Superior temporal gyrus (tissue), 1 donor: Measurements from ENCODE around the gene ZNF485.
"Not testable (repeated sequence)": the region's sequence is repeated elsewhere in the genome, so short reads cannot be mapped to it uniquely, and the experiment has no call there.

Source experiments
- DNase-seq: peaks from one replicate; pipeline ENCODE4 v3.0.0-alpha.2; 2016; ENCODE audit errors: extremely low spot score

Gene ZNF485

GRCh38 chr10:43606323-43607198, at the start of gene ZNF485:
ZNF485 (plus strand) TSS chr10:43606438; CDS start chr10:43607051, 613 bp downstream.
- peak; percentile 85 for DNase-seq

DNA sequence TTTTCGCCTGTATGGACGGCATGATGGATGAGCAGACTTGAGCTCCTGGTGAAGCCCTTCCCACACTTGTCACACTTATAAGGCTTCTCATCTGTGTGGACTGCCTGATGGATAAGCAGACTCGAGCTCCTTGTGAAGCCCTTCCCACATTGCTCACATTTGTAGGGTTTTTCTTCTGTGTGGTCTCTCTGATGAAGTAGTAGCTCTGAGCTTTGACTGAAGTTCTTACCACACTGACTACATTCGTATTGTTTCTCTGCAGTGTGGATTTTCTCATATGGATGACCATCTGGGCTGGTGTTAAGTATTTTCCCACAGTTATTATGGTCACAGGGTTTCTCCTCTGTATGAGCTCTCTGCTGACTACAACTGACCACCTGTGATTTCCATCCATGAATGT, 49.0 kb upstream of the ZNF485 start:
- DNase-seq, result no peak

GRCh38 chr10:43569681-43570080, 36.6 kb upstream of the ZNF485 start:
- DNase-seq, result no peak

DNA sequence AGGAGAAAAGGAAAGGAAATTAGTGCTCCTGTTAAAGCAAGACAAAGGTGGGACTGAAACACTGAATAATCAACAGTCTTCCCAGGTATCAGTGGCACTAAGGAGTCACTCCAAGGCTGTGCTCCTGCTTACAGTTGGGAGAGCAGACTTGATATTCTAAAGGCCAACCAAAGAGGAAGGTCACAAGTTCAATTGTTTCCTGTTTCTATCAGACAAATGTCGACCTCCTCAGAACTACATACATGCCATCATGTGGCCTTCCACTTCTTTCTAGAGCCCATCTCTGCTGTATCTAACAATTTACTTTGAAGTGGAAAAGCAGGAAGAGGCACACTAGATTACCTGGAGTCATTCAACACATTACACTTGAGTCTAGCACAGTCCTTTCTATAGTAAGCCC, 35.3 kb upstream of the ZNF485 start:
- DNase-seq, result no peak

DNA sequence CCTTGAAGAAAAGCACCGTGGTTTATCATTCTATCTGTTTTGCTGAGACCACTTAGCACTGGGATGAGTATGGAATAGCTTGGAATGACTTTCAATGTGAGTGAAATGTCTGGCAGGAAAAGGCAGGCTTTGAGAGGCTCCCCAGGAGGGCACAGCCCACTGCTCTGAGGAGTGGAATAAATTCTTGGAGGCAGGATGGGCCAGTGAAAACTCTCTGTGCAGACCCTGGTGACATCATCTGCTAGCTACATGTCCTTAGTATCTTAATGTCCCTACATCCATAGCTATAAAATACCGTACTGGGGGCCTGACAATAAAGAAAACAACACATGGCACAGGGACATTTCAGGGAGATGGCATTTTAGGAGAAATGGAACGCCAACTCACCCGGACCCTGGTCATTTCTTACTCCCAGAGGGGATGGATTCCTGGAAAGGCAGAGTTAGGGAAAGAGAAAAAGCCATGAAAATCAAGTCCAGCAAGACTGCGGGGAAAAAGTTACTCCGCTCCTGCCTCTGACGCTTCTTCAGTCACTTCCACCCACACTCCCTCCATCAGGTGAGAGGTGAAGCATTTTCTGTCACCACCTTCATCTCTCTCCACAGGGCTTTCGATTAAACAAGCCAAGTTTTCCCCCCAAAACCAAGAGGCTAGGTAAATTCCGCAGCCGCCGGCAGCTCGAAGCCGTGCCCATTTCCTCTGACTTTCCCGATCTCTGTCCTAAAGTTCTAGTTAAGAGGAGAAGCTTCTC, 32.8 kb upstream of the ZNF485 start:
- no peak for DNase-seq

DNA sequence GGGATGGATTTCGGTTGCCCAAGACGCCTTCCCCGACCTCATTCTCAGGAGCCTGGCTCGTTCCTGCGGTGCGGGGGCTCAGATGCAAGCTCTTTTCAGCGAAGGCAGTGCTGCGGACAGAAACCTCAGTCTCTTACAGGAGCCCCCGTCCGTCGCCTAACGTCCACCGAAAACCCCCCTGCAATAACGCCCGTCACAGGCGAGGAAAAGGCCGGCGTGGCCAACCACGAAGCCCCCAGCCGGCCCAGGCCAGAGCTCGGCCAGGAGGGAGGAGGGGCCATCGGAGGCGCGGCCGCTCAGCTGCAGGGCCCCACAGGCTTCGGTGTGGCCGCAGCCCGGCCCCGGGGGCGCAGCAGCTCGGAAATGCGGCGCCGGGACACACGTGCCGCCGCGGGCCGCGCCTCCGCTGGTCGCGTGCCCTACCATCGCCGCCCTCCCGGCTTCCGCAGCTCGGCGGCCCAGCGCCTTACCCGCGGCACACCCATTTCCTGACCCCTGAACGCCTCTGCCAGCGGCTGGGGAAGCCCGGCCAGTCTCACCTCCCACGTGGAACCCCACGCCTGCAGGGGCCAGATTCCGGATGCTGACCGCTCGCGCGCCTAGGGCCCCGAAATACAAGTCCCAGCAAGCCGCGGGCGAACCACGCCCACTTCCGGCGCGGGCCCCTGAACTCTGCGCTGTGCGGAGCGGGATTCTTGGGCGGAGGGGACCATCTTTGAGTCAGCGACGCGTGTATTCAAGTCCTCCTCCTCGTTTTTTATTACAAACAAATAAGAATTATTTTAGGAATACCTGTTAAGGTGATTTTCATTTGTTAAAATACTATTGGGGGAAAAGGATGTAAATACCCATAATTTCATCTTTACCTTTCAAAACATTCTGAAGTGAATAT, 32.0 kb upstream of the ZNF485 start, which contains the start of gene ZNF239:
TSS of gene ZNF239 (minus strand) at position 616 of the 892 bp plus-strand sequence. CDS start 16,537 bp downstream, outside the sequence.
- DNase-seq, result peak; percentile 89

DNA sequence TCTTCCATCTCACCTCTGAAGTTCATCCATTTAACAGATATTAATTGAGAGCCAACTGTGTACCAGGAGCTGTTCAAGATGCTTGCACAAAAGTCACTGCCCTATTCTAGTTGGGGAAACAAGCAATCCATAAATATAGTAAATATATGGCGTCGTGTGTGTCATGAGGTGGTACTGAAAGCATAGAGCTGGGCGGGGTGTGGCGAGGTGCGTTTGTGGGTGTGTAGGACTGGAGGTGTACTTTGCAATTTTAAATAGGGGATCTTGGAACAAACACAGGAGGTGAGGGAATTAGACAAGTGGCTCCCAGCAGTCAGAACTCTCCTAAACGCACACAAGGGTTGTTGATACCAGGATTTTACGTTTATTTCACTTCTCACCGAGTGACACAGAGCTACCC, 31.3 kb upstream of the ZNF485 start:
- DNase-seq, result peak; percentile 12

DNA sequence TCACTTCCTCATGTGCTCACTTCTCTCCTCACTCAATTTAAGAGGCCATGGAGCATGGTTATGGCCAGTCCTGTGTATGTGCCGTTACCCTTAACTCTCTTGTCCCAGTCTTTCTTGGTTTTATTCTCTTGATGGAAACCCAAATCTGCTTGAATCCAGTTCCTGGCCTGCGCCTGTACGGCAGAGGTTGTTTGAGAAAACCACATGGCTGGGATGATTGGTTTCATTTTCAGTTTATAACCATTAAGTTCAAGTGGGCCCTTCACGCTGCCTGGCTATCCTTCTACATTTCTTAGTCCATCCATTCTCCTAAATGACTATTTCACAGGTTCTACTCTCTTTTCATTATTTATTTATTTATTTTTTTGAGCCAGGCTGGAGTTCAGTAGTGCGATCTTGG, 30.2 kb upstream of the ZNF485 start:
- DNase-seq, result no peak

GRCh38 chr10:43576580-43576979, 29.7 kb upstream of the ZNF485 start:
- DNase-seq, result no peak

- no peak for DNase-seq
These were observed 22.2 kb upstream of the ZNF485 start for GRCh38 chr10:43584051-43584450.

DNA sequence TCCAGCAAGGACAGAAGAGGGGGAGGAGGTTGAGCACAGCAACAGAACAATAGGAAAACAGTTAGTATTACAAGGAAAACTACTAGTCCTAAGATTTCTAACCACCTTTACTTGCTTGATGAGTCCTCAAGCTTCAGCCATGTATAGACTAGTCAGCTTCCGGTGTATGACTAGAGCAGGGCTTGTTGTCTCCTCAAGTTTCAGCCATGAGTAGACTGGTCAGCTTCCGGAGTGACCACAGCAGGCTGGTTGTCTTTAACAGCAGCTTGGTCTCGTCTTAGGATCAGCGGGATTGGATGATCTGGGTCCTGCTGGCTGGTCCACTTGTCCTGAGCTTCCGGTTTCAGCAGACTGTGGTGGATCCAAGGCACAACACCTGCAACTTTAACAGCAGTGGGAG, 21.2 kb upstream of the ZNF485 start:
- DNase-seq, result no peak

GRCh38 chr10:43585981-43586729, 20.1 kb upstream of the ZNF485 start:
- no peak for DNase-seq

- DNase-seq, result not testable (repeated sequence)
These were observed 19.5 kb upstream of the ZNF485 start for GRCh38 chr10:43586730-43587115.

DNA sequence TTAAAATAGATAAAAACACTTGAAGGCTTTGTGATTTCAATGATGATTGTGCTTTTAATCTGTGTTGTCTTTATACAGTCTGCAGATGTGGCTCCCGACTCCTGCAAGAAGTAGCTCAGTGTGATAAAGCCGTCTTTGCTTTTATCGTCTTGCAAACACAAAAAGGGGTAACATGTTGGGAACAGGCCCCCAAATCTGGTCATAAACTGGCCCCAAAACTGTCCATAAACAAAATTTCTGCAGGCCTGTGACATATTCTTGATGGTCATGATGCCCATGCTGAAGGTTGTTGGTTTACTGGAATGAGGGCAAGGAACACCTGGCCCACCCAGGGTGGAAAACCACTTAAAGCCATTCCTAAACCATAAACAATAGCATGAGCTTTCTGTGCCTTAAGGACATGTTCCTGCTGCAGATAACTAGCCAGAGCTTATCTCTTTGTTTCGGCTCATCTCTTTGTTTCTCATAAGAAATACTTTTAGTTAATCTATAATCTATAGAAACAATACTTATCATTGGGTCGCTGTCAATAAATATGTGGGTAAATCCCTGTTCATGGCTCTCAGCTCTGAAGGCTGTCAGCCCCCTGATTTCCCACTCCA, 14.8 kb upstream of the ZNF485 start:
- no peak for DNase-seq

DNA sequence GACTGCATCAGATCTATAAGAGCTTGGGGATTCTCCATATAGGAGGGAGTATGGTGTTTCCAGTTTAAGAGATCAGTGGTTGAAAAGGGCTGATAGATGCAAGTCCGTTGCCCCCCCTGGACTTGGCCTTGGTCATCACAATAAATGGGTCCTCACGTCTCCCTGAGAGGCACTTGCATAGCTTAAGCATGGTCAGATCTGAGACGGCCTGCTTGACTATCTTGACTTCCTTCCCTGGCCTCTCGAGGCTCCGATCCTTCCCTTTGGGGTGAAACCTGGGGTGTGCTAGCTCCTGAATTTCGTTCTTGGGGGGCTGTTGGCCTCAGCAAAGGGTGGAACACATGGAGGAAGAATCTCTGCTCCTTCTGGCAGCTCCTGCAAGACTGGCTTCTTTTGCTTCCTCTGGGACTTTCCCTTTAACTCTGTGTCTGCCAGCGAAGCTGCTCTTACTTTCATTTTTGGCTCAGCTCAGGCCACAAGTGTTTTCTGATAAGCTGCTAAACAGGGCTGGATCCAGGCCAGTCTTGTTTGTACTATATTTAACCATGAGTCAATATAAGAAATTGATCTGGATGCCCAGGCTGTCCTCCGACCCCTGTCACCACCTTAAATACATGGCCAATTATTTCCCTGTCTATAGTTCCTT, 11.2 kb upstream of the ZNF485 start:
- DNase-seq, result no peak

- peak; percentile 27 for DNase-seq
These were observed 10.4 kb upstream of the ZNF485 start for GRCh38 chr10:43595739-43596298.

DNA sequence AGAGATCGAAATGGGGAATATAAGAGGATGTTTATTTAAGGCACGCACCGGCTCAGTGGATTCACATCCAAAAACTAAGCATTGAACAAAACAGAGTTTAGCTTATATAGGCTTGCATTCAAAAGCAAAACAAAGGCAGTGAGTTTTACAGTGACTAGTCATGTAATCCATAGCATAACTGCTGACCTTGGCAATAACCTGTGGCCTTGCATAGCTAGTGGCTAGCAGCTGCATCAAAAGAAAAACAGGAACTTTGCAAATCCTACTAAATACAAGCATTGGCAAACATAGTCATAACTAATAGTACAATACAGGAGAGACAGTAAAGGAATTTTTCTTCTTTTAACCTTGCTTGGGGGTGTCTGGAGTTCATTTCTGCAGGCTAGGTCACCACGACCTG, 9.7 kb upstream of the ZNF485 start:
- DNase-seq, result no peak

DNA sequence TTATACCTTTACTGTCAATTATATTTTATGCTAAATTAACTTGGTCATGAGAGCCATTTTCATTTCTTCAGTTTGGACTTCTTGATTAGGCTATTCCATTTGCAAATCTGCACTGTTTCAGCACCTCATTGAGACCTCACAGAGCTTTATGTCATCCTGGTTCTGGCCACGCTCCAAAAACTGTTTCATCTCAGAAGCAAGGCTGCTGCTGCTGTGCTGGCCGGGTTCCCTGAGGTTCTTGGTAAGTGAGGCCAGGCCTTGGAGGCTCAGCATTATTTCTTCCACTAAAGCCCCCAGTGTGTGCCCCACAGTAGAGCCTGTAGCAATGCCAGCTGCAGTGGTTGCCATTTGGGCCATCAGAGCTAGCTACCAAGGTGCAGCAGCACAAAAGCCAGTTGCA, 7.8 kb upstream of the ZNF485 start:
- no peak for DNase-seq

- DNase-seq, result no peak
These were observed 6.9 kb upstream of the ZNF485 start for GRCh38 chr10:43599333-43599732.

DNA sequence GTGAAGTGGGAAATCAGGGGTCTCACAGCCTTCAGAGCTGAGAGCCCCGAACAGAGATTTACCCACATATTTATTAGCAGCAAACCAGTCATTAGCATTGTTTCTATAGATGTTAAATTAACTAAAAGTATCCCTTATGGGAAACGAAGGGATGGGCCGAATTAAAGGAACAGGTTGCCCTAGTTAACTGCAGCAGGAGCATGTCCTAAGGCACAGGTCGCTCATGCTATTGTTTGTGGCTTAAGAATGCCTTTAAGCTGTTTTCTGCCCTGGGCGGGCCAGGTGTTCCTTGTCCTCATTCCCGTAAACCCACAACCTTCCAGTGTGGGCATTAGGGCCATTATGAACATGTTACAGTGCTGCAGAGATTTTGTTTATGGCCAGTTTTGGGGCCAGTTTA, 4.7 kb upstream of the ZNF485 start:
- not testable (repeated sequence) for DNase-seq
